KMS-11 (cell line): ENCODE measurements around the gene AGAP1.

Source experiments
- H2AFZ ChIP-seq: fragments of 200-600 bp; sonication (generic); 2 replicates; pipeline ENCODE4 v1.6.1; 2016; ENCODE audit warnings: antibody characterized with exemption, mixed run types, low read depth
- H3K27ac ChIP-seq: fragments of 200-600 bp; sonication (generic); 2 replicates; pipeline ENCODE4 v1.6.1; 2016; ENCODE audit warnings: mild to moderate bottlenecking, mixed run types
- H3K27me3 ChIP-seq: fragments of 200-600 bp; sonication (generic); 2 replicates; pipeline ENCODE4 v1.6.1; 2017; ENCODE audit warnings: mild to moderate bottlenecking, low read depth, mixed run types, moderate library complexity; ENCODE audit not compliant: insufficient read depth
- H3K36me3 ChIP-seq: fragments of 200-600 bp; sonication (generic); 2 replicates; pipeline ENCODE4 v1.6.1; 2017; ENCODE audit warnings: mild to moderate bottlenecking, mixed run types; ENCODE audit not compliant: insufficient read depth
- H3K4me1 ChIP-seq: fragments of 200-600 bp; sonication (generic); 2 replicates; pipeline ENCODE4 v1.6.1; 2016; ENCODE audit warnings: mild to moderate bottlenecking, low read depth, mixed run types; ENCODE audit not compliant: poor library complexity, severe bottlenecking
- H3K4me2 ChIP-seq: fragments of 200-600 bp; sonication (generic); 2 replicates; pipeline ENCODE4 v1.7.0; 2016; ENCODE audit warnings: mild to moderate bottlenecking, mixed run types
- H3K4me3 ChIP-seq: fragments of 200-600 bp; sonication (generic); IDR thresholded peaks from 2 replicates; pipeline ENCODE4 v1.6.1; 2017; ENCODE audit warnings: low read depth, low read length, mixed read lengths; ENCODE audit not compliant: insufficient read depth
- H3K79me2 ChIP-seq: fragments of 200-600 bp; sonication (generic); 2 replicates; pipeline ENCODE4 v1.6.1; 2016; ENCODE audit warnings: low read depth, mixed run types; ENCODE audit not compliant: insufficient read depth
- H3K9ac ChIP-seq: fragments of 200-600 bp; sonication (generic); 2 replicates; pipeline ENCODE4 v1.6.1; 2016; ENCODE audit warnings: mild to moderate bottlenecking, mixed run types
- H4K20me1 ChIP-seq: fragments of 200-600 bp; sonication (generic); 2 replicates; pipeline ENCODE4 v1.6.1; 2016; ENCODE audit warnings: mild to moderate bottlenecking, mixed run types; ENCODE audit not compliant: insufficient read depth
- TF ChIP-seq, protein P1 (sequence below): fragments of 200-600 bp; sonication (generic); conservative IDR thresholded peaks from 2 replicates; pipeline ENCODE4 v1.6.1; 2017; ENCODE audit warnings: low read depth, mild to moderate bottlenecking, antibody characterized with exemption, low read length, moderate library complexity, mixed read lengths

AGAP1 gene

DNA sequence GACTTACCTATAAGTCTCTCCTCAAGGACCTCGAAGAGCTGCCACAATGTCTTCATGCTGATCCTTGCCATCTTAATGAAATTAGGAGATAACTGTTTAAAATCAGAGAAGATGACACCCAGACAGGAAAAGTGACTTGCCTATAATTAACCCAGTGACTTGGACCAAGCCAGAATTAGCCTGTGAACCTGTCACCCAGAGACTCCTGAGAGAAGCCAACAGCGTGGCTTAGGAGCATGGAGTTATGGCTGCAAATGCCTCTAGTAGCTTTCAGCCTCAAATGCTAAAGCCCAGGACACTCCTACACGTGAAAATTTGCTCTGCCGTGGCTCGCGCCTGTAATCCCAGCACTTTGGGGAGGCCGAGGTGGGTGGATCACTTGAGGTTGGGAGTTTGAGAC lies 570.2 kb downstream of the AGAP1 start:
- Histone ChIP-seq H3K36me3 (no peaks in the 10 kb centered on the region), H3K4me1 (no peaks in the 10 kb centered on the region)

DNA sequence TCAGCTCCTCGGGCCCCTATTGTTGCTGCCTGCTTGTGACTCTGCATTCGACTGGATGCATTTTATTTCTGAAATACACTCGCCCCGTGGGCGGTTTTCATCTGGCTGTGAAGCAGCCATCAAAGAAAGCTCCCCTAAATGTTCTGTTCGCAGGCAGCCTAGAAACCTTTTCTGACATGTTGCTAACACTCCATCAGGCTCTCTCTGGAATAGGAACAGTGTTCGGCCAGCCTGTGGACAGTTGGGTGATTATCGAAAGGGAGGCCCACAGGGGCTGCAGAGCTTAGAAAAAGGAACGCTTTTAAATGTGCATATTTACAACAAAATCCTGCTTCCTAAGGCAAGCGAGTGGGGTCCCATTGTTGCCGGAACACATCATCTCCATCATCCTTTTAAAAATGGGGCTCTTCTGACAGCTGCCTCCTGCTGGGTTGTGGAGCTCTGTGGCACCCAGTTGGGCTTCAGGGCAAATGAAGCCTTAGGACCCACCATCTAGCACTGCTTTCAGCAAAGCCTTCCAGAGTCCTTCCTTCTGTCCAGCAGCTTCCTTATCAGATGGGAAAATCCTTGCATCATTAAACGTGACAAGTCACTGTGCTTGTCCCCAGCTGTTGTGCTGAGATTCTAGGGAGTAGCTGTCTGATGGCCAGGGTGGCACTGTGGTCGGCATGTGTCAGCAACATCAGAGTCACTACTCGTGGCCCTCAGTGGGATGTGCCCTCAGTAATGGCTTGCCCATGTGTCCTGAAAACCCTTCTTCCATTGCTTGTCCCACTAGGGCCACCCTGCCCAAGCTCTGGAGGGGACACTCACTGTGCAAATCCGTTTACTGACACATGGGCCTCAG lies 571.7 kb downstream of the AGAP1 start:
- Histone ChIP-seq H3K36me3 (no peaks in the 10 kb centered on the region), H3K79me2 (no peaks in the 10 kb centered on the region), H3K27ac (no peak overlapping the region), H3K4me3 (no peak overlapping the region), H3K9ac (no peak overlapping the region), H2AFZ (no peak overlapping the region), H3K4me1 (no peaks in the 10 kb centered on the region), H4K20me1 (no peaks in the 10 kb centered on the region), H3K27me3 (no peaks in the 10 kb centered on the region), H3K4me2 (no peak overlapping the region)
- TF ChIP-seq, protein P1, sequence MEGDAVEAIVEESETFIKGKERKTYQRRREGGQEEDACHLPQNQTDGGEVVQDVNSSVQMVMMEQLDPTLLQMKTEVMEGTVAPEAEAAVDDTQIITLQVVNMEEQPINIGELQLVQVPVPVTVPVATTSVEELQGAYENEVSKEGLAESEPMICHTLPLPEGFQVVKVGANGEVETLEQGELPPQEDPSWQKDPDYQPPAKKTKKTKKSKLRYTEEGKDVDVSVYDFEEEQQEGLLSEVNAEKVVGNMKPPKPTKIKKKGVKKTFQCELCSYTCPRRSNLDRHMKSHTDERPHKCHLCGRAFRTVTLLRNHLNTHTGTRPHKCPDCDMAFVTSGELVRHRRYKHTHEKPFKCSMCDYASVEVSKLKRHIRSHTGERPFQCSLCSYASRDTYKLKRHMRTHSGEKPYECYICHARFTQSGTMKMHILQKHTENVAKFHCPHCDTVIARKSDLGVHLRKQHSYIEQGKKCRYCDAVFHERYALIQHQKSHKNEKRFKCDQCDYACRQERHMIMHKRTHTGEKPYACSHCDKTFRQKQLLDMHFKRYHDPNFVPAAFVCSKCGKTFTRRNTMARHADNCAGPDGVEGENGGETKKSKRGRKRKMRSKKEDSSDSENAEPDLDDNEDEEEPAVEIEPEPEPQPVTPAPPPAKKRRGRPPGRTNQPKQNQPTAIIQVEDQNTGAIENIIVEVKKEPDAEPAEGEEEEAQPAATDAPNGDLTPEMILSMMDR = no peak

More for the DNA sequence above, 570.2 kb downstream of the AGAP1 start:
- Histone ChIP-seq H3K79me2 (no peaks in the 10 kb centered on the region), H3K27me3 (no peaks in the 10 kb centered on the region), H3K4me2 (no peak overlapping the region), H4K20me1 (no peaks in the 10 kb centered on the region), H3K9ac (no peak overlapping the region), H3K27ac (no peak overlapping the region), H2AFZ (no peak overlapping the region), H3K4me3 (no peak overlapping the region)
- TF ChIP-seq, protein P1 = no peak

DNA sequence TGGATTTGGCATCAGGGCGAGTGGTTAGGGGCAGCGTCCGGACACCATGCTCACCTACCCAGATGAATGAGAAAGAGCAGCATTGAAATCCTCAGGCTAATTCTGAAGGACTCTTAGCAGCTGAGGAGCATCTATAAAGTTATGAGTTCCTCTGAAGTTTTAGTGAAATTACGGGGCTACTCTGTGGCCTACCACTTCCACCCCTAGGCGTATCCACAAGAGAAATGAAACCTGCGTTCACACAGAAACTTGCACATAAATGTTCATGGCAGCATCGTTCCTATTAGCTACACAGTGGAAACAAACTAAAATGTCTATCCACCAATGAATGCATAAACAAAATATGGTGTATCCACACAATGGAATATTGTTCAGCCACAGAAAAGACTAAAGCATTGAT lies 576.4 kb downstream of the AGAP1 start:
- Histone ChIP-seq H3K4me2 (no peak overlapping the region), H3K4me3 (no peak overlapping the region)
- TF ChIP-seq, protein P1 = no peak

DNA sequence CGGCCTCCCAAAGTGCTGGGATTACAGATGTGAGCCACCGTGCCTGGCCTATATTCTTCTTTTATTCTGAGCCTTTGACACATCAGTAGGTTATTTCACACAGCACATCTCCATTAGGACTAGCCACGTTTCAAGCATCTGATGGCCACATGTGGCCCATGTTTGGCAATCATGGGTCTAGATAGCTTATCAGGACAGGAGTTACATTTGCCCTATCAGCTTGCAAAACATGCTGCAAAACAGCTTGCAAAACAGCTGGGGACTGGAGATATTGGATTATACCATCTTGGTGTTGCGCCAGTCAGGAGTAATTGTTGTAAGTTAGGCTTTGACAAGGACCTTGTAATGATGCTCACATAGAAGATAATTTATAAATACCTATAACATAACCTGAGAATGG lies 579.4 kb downstream of the AGAP1 start:
- Histone ChIP-seq H3K36me3 (no peaks in the 10 kb centered on the region), H3K27ac (no peak overlapping the region), H3K9ac (no peak overlapping the region), H3K4me2 (no peak overlapping the region), H3K4me1 (no peaks in the 10 kb centered on the region), H3K27me3 (no peaks in the 10 kb centered on the region), H3K4me3 (no peak overlapping the region), H3K79me2 (no peaks in the 10 kb centered on the region), H4K20me1 (no peaks in the 10 kb centered on the region), H2AFZ (no peak overlapping the region)
- TF ChIP-seq, protein P1 = no peak

More for the DNA sequence above, 576.4 kb downstream of the AGAP1 start:
- Histone ChIP-seq H4K20me1 (no peaks in the 10 kb centered on the region), H3K79me2 (no peaks in the 10 kb centered on the region), H3K27me3 (no peaks in the 10 kb centered on the region), H3K4me1 (no peaks in the 10 kb centered on the region), H2AFZ (no peak overlapping the region), H3K27ac (no peak overlapping the region), H3K36me3 (no peaks in the 10 kb centered on the region), H3K9ac (no peak overlapping the region)
